H1 (cell line): ENCODE measurements around the gene GPSM1. TPM values are rescaled to one million over a fixed set of nuclear protein-coding genes. Genes with fewer than 3 reads are reported as not detected.

Experiments
- CTCF ChIA-PET: fragments of 300-600 bp; sonication (Branson Sonifier 250); formaldehyde crosslinking; loops from one replicate; lab custom pipeline; 2021; ENCODE audit not compliant: partially characterized antibody; lab: Charles Lee
- POLR2A ChIA-PET: fragments of 300-600 bp; sonication (Branson Sonifier 250); formaldehyde crosslinking; loops from one replicate; lab custom pipeline; 2021; ENCODE audit warnings: inconsistent platforms; ENCODE audit not compliant: partially characterized antibody; lab: Charles Lee
- DNase-seq, 2 experiments: peaks; one replicate each; pipeline versions ENCODE4 v3.0.0 to v3.0.0-alpha.2; 2010 to 2022; ENCODE audit warnings: low spot score in 2 of 2, low read depth in 1 of 2, mixed read lengths in 1 of 2
- FAIRE-seq: peaks from 2 replicates; lab custom pipeline; 2011; peaks lifted over from hg19 to GRCh38; lab: Jason Lieb, UNC
- H2AFZ ChIP-seq: 2 replicates; pipeline ENCODE4 v1.8.1; 2012; ENCODE audit warnings: low read length, inconsistent platforms
- H2AK5ac ChIP-seq: 2 replicates; pipeline ENCODE4 v1.6.1; 2013; ENCODE audit warnings: low read depth, low read length
- H2BK120ac ChIP-seq: replicated peaks from 2 replicates; pipeline ENCODE3; 2013; ENCODE audit warnings: low read depth, low read length, inconsistent platforms
- H2BK12ac ChIP-seq: 2 replicates; pipeline ENCODE4 v1.6.1; 2013; ENCODE audit warnings: low read depth, low read length
- H2BK15ac ChIP-seq: 2 replicates; pipeline ENCODE4 v1.6.1; 2013; ENCODE audit warnings: low read length
- H2BK20ac ChIP-seq: 2 replicates; pipeline ENCODE4 v1.6.1; 2013; ENCODE audit warnings: low read length
- H2BK5ac ChIP-seq: 2 replicates; pipeline ENCODE4 v1.6.1; 2013; ENCODE audit warnings: low read depth, low read length
- H3K14ac ChIP-seq: 2 replicates; pipeline ENCODE4 v1.6.1; 2013; ENCODE audit warnings: inconsistent platforms; ENCODE audit not compliant: insufficient read length
- H3K18ac ChIP-seq: 2 replicates; pipeline ENCODE4 v1.6.1; 2013; ENCODE audit warnings: low read length; ENCODE audit errors: extremely low read depth
- H3K23ac ChIP-seq: 2 replicates; pipeline ENCODE4 v1.6.1; 2013; ENCODE audit warnings: inconsistent platforms; ENCODE audit not compliant: insufficient read length
- H3K23me2 ChIP-seq: 2 replicates; pipeline ENCODE4 v1.6.1; 2013; ENCODE audit warnings: low read depth, low read length
- H3K27ac ChIP-seq: 2 replicates; pipeline ENCODE4 v1.6.1; 2011; ENCODE audit warnings: low read depth, low read length, inconsistent platforms
- H3K27me3 ChIP-seq, 4 experiments: replicated peaks in 1 of 4; 1 replicate in 1 of 4; 2 replicates in 3 of 4; pipeline versions ENCODE4 v1.6.1 to v1.8.1; 2011 to 2013; ENCODE audit warnings: low read length in 3 of 4, mild to moderate bottlenecking in 3 of 4, inconsistent platforms in 2 of 4, mixed read lengths in 2 of 4, moderate library complexity in 1 of 4; ENCODE audit not compliant: control insufficient read depth in 3 of 4, insufficient read depth in 3 of 4; ENCODE audit errors: extremely low read depth in 1 of 4
- H3K36me3 ChIP-seq, 4 experiments: 2 replicates each; pipeline versions ENCODE4 v1.6.1 to v1.8.1; 2011 to 2013; ENCODE audit warnings: mild to moderate bottlenecking in 4 of 4, low read length in 3 of 4, moderate library complexity in 2 of 4, control low read depth in 1 of 4, inconsistent platforms in 1 of 4; ENCODE audit not compliant: insufficient read depth in 4 of 4, control insufficient read depth in 2 of 4
- H3K4ac ChIP-seq: replicated peaks from 2 replicates; pipeline ENCODE3; 2013; ENCODE audit warnings: low read length, low read depth, mixed read lengths, inconsistent platforms; ENCODE audit not compliant: insufficient read length
- H3K4me1 ChIP-seq, 4 experiments: replicated peaks in 1 of 4; 1 replicate in 1 of 4; 2 replicates in 3 of 4; pipeline versions ENCODE4 v1.6.1 to v1.8.1; 2011 to 2013; ENCODE audit warnings: low read length in 3 of 4, inconsistent platforms in 2 of 4, mixed read lengths in 1 of 4; ENCODE audit not compliant: insufficient read depth in 4 of 4, control insufficient read depth in 3 of 4
- H3K4me2 ChIP-seq, 2 experiments: 2 replicates each; pipeline versions ENCODE4 v1.6.1 to v1.8.1; 2011 to 2013; ENCODE audit warnings: low read depth in 2 of 2, low read length in 2 of 2, control low read depth in 1 of 2, inconsistent platforms in 1 of 2, mild to moderate bottlenecking in 1 of 2; ENCODE audit not compliant: insufficient read depth in 1 of 2
- H3K4me3 ChIP-seq, 4 experiments: fragments of 200-600, 300-600 bp in 1 of 4; sonication (generic), shearing (Covaris generic), sonication (Bioruptor Twin) in 1 of 4; 2 replicates each; pipeline versions ENCODE4 v1.5.1 to v1.8.1; 2011 to 2016; ENCODE audit warnings: low read length in 4 of 4, low read depth in 3 of 4, control low read depth in 2 of 4, inconsistent platforms in 2 of 4, mild to moderate bottlenecking in 2 of 4, mixed read lengths in 1 of 4, moderate library complexity in 1 of 4; ENCODE audit not compliant: insufficient read depth in 2 of 4; ENCODE audit errors: extremely low read depth in 1 of 4
- H3K56ac ChIP-seq: replicated peaks from 2 replicates; pipeline ENCODE3; 2013; ENCODE audit warnings: low read depth, mild to moderate bottlenecking, mixed read lengths, low read length, inconsistent platforms; ENCODE audit not compliant: insufficient read length
- H3K79me1 ChIP-seq: 2 replicates; pipeline ENCODE4 v1.6.1; 2013; ENCODE audit warnings: low read depth, low read length, control low read depth
- H3K79me2 ChIP-seq, 2 experiments: 2 replicates each; pipeline versions ENCODE4 v1.6.1 to v1.8.1; 2012 to 2013; ENCODE audit warnings: low read length in 2 of 2, mild to moderate bottlenecking in 2 of 2, inconsistent platforms in 1 of 2; ENCODE audit not compliant: insufficient read depth in 2 of 2, control insufficient read depth in 1 of 2
- H3K9ac ChIP-seq, 4 experiments: replicated peaks in 1 of 4; 1 replicate in 1 of 4; 2 replicates in 3 of 4; pipeline versions ENCODE4 v1.6.1 to v1.8.1; 2011 to 2013; ENCODE audit warnings: low read depth in 3 of 4, low read length in 3 of 4, control low read depth in 2 of 4, mild to moderate bottlenecking in 2 of 4, moderate library complexity in 2 of 4, inconsistent platforms in 1 of 4; ENCODE audit errors: extremely low read depth in 1 of 4
- H3K9me3 ChIP-seq, 2 experiments: 2 replicates each; pipeline versions ENCODE4 v1.6.1 to v1.8.1; 2012 to 2013; ENCODE audit warnings: mild to moderate bottlenecking in 2 of 2, moderate library complexity in 2 of 2, control low read depth in 1 of 2, inconsistent platforms in 1 of 2, low read depth in 1 of 2, low read length in 1 of 2, mixed read lengths in 1 of 2; ENCODE audit not compliant: insufficient read depth in 2 of 2
- H4K20me1 ChIP-seq, 2 experiments: replicated peaks in 1 of 2; 2 replicates each; pipeline versions ENCODE3 to v1.8.1; 2011 to 2013; ENCODE audit warnings: inconsistent platforms in 2 of 2, low read length in 2 of 2, mild to moderate bottlenecking in 1 of 2; ENCODE audit not compliant: insufficient read depth in 2 of 2, control insufficient read depth in 1 of 2
- H4K5ac ChIP-seq: 2 replicates; pipeline ENCODE4 v1.6.1; 2013; ENCODE audit warnings: low read length, low read depth, mixed read lengths, inconsistent platforms; ENCODE audit not compliant: insufficient read length
- H4K8ac ChIP-seq: 2 replicates; pipeline ENCODE4 v1.8.0; 2013; ENCODE audit warnings: mild to moderate bottlenecking, moderate library complexity, low read length, inconsistent platforms; ENCODE audit not compliant: insufficient read depth; ENCODE audit errors: extremely low read depth
- H4K91ac ChIP-seq: replicated peaks from 2 replicates; pipeline ENCODE3; 2013; ENCODE audit warnings: low read length, mixed read lengths, inconsistent platforms; ENCODE audit not compliant: insufficient read length
- BRCA1 ChIP-seq: IDR thresholded peaks from 2 replicates; pipeline ENCODE4 v1.6.1; 2012; ENCODE audit warnings: low read depth, low read length, improper control_type of control experiment
- EZH2 ChIP-seq: fragments of 200-600 bp; sonication (generic); IDR thresholded peaks from 2 replicates; pipeline ENCODE4 v1.7.1; 2012; ENCODE audit warnings: low read depth, mild to moderate bottlenecking, moderate library complexity, low read length, inconsistent platforms; ENCODE audit not compliant: severe bottlenecking
- KDM1A ChIP-seq: fragments of 200-600, 300-600 bp; sonication (generic); IDR thresholded peaks from 2 replicates; pipeline ENCODE4 v1.7.1; 2016; ENCODE audit warnings: mild to moderate bottlenecking, low read length, borderline replicate concordance
- KDM5A ChIP-seq: fragments of 200-600 bp; IDR thresholded peaks from 2 replicates; pipeline ENCODE4 v1.7.1; 2012; ENCODE audit warnings: mild to moderate bottlenecking, low read length, inconsistent platforms, mixed read lengths
- NANOG ChIP-seq: IDR thresholded peaks from 2 replicates; pipeline ENCODE4 v1.6.1; 2011; ENCODE audit warnings: low read length, low read depth, mild to moderate bottlenecking, inconsistent platforms; ENCODE audit not compliant: insufficient read depth, poor library complexity, severe bottlenecking
- PHF8 ChIP-seq: fragments of 200-600 bp; sonication (generic); conservative IDR thresholded peaks from 2 replicates; pipeline ENCODE4 v1.7.1; 2012; ENCODE audit warnings: low read depth, mild to moderate bottlenecking, inconsistent platforms, low read length, moderate library complexity
- POLR2A ChIP-seq, 2 experiments: IDR thresholded peaks; 1 replicate in 1 of 2; 2 replicates in 1 of 2; pipeline ENCODE4 v1.6.1; 2011; ENCODE audit warnings: low read depth in 2 of 2, low read length in 2 of 2, mild to moderate bottlenecking in 2 of 2; ENCODE audit errors: control extremely low read depth in 1 of 2
- RXRA ChIP-seq: IDR thresholded peaks from 2 replicates; pipeline ENCODE4 v1.6.1; 2011; ENCODE audit warnings: low read depth, mild to moderate bottlenecking, low read length, moderate library complexity; ENCODE audit not compliant: insufficient read depth
- WGBS, 2 experiments: shearing (Covaris generic) in 1 of 2; methylation state at CpG; one replicate each; pipeline versions ENCODE4 v1.1.6 to v1.1.7; 2013 to 2015; ENCODE audit warnings: low lambda C conversion rate in 2 of 2, mixed read lengths in 2 of 2, inconsistent platforms in 1 of 2, low coverage in 1 of 2, missing lambda C conversion rate in 1 of 2; ENCODE audit not compliant: insufficient replicate concordance in 2 of 2, insufficient coverage in 1 of 2, insufficient read length in 1 of 2; ENCODE audit errors: extremely low coverage in 1 of 2, missing lambda C conversion rate in 1 of 2; 5-methylcytosine and 5-hydroxymethylcytosine counted together
- polyA plus RNA-seq, 7 experiments: library from polyadenylated mRNA; depleted of rRNA in 3 of 7; stranded (reverse) in 5 of 7; unstranded in 2 of 7; fragments of >200 nt in 5 of 7; fragments of 200-250 nt in 2 of 7; gene quantifications; 1 replicate in 5 of 7; 2 replicates in 1 of 7; 4 replicates in 1 of 7; pipeline versions ENCODE4 v1.2.1 to v1.2.3, GENCODE V29; 2011 to 2013; ENCODE audit warnings: missing spikeins in 2 of 7, mixed read lengths in 2 of 7
- total RNA-seq: library from RNA; stranded (reverse); fragmentation: NEBNext Ultra II Directional; extraction: Animal tissue kit (Norgen Biotek cat#: 25700); gene quantifications from 2 replicates; pipeline ENCODE4 v1.2.1, GENCODE V29; 2021
- TF ChIP-seq, protein P1 (sequence below): IDR thresholded peaks from 2 replicates; pipeline ENCODE4 v1.6.1; 2012; ENCODE audit warnings: low read length, inconsistent platforms
- TF ChIP-seq, protein P2 (sequence below): IDR thresholded peaks from 2 replicates; pipeline ENCODE4 v1.6.1; 2012; ENCODE audit warnings: inconsistent platforms

Gene GPSM1
- total and polyA plus RNA-seq, 2 of the 8 experiments (the other 6 are each of a cell fraction or from before 2014, with no cell fraction given): 12.8 to 18.0 TPM

DNA sequence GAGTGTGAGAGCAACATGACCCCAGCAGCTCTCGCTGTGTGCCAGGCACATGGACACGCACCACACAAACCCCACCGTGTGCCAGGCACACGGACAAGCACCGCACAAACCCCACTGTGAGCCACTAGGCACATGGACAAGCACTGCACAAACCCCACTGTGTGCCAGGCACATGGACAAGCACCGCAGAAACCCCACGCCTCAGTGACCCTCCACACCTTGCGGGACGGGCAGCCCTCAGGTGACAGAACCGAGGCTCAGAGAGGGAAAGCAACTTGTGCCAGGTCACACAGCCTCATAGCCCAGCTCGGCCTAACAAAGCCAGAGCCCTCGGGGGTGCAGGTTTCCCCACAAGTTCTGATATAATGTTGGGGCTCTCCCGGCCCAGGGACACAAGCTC is 2.0 kb upstream of the GPSM1 start:
- Histone ChIP-seq H2BK20ac (peak overlapping the region; percentile 72; the same call in 1 of the 2 replicates), H3K4ac (no peak overlapping the region), H2BK5ac (0 out of 2 replicates have a peak overlapping the region, but pooled peaks have one; percentile 88), H2BK120ac (no peak overlapping the region), H4K20me1 (peaks cover 0 to 3% of the 10 kb centered on the region in 2 experiments), H4K8ac (no peak overlapping the region), H3K9ac (no peak overlapping the region), H3K79me2 (no peaks in the 10 kb centered on the region), H3K56ac (no peak overlapping the region), H3K4me2 (no peak overlapping the region), H4K91ac (peak overlapping the region; percentile 87), H2AFZ (no peak overlapping the region), H3K36me3 (no peaks in the 10 kb centered on the region), H3K4me3 (no peak overlapping the region), H3K4me1 (peaks cover 0 to 24% (median 20%) of the 10 kb centered on the region in 4 experiments; a peak in 6 of 7 replicates), H3K27me3 (no peaks in the 10 kb centered on the region), H2AK5ac (peak overlapping the region; percentile 70; the same call in 1 of the 2 replicates), H2BK12ac (peak overlapping the region; percentile 92; the same call in 1 of the 2 replicates), H3K27ac (no peak overlapping the region), H4K5ac (no peak overlapping the region), H2BK15ac (peak overlapping the region; percentile 96; the same call in 1 of the 2 replicates), H3K18ac (no peak overlapping the region; the same call in 1 of the 2 replicates), H3K23me2 (peaks cover 4% of the 10 kb centered on the region; the same call in 1 of the 2 replicates), H3K23ac (no peak overlapping the region), H3K9me3 (no peaks in the 10 kb centered on the region), H3K14ac (no peak overlapping the region), H3K79me1 (no peaks in the 10 kb centered on the region)
- no peak for FAIRE-seq
- no peak for DNase-seq
- POLR2A ChIA-PET: interaction anchor here (0.9 to 1.5 kb wide), 3 partner anchors 12 to 13 kb away, joined by 3 to 5 read pairs (median 3); no protein-coding TSS in a partner anchor
- CTCF ChIA-PET: interaction anchor here (0.5 to 2.9 kb wide), 11 partner anchors 14 to 1239 kb away, joined by 3 to 12 read pairs (median 3); partner anchors contain the start of gene DNLZ
- 89% methylated on average over 13 of the region's 13 CpGs; no CpG with 5 or more reads in 1 of the 2 experiments for WGBS, 2 experiments
- no peak for TF ChIP-seq RXRA
- TF ChIP-seq POLR2A (IDR thresholded peaks at IDR 0.05; ENCODE audit: control extremely low read depth in 1 of 2, low read depth in 2 of 2, low read length in 2 of 2): no peak
- TF ChIP-seq, protein P1, sequence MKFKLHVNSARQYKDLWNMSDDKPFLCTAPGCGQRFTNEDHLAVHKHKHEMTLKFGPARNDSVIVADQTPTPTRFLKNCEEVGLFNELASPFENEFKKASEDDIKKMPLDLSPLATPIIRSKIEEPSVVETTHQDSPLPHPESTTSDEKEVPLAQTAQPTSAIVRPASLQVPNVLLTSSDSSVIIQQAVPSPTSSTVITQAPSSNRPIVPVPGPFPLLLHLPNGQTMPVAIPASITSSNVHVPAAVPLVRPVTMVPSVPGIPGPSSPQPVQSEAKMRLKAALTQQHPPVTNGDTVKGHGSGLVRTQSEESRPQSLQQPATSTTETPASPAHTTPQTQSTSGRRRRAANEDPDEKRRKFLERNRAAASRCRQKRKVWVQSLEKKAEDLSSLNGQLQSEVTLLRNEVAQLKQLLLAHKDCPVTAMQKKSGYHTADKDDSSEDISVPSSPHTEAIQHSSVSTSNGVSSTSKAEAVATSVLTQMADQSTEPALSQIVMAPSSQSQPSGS: no peak
- TF ChIP-seq KDM5A: no peak
- TF ChIP-seq KDM1A: no peak
- no peak for TF ChIP-seq EZH2
- TF ChIP-seq, protein P2, sequence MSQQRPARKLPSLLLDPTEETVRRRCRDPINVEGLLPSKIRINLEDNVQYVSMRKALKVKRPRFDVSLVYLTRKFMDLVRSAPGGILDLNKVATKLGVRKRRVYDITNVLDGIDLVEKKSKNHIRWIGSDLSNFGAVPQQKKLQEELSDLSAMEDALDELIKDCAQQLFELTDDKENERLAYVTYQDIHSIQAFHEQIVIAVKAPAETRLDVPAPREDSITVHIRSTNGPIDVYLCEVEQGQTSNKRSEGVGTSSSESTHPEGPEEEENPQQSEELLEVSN: no peak
- TF ChIP-seq NANOG: no peak
- no peak for TF ChIP-seq PHF8
- TF ChIP-seq BRCA1: no peak
